K562 (cell line): ENCODE results near the gene ERF. TPM values are rescaled to one million over a fixed set of nuclear protein-coding genes. Genes with fewer than 3 reads are reported as not detected.
A peak's percentile ranks its signal among the peaks of the same experiment; 100 is the strongest.

Experiments
- CBFA2T3 ChIP-seq: fragments of 450-650 bp; IDR thresholded peaks from 2 replicates; pipeline ENCODE4 v1.6.1; 2017
- CEBPB ChIP-seq: fragments of 450-650 bp; IDR thresholded peaks from 2 replicates; pipeline ENCODE4 v1.6.1; 2016; ENCODE audit warnings: missing genetic modification characterization, missing compliant biosample characterization
- DPF2 ChIP-seq: fragments of 450-650 bp; IDR thresholded peaks from 2 replicates; pipeline ENCODE4 v1.6.1; 2016
- ELF4 ChIP-seq: fragments of 450-650 bp; formaldehyde crosslinking; IDR thresholded peaks from 2 replicates; pipeline ENCODE4 v1.4.0; 2022; ENCODE audit warnings: missing genetic modification characterization
- ETV6 ChIP-seq, 3 experiments: fragments of 150-350 bp in 1 of 3; sonication (generic) in 1 of 3; formaldehyde crosslinking in 1 of 3; IDR thresholded peaks; 2 replicates each; pipeline versions ENCODE4 v1.6.1 to v1.8.0; 2014 to 2022; ENCODE audit warnings: borderline replicate concordance in 2 of 3, low read depth in 2 of 3, antibody characterized with exemption in 1 of 3, low read length in 1 of 3, mild to moderate bottlenecking in 1 of 3, missing genetic modification reagents in 1 of 3
- FOS ChIP-seq: IDR thresholded peaks from 3 replicates; pipeline ENCODE4 v1.6.1; 2011; ENCODE audit not compliant: insufficient read length; ENCODE audit errors: extremely low read depth
- GATAD2B ChIP-seq: fragments of 450-650 bp; IDR thresholded peaks from 2 replicates; pipeline ENCODE4 v1.6.1; 2017; ENCODE audit warnings: mild to moderate bottlenecking, borderline replicate concordance
- HDAC6 ChIP-seq: IDR thresholded peaks from 2 replicates; pipeline ENCODE4 v1.6.1; 2012; ENCODE audit warnings: low read depth, mild to moderate bottlenecking, control low read depth, inconsistent platforms, low read length, moderate library complexity
- NR2C1 ChIP-seq, 2 experiments: fragments of 450-650 bp; IDR thresholded peaks; 2 replicates each; pipeline ENCODE4 v1.6.1; 2017; ENCODE audit warnings: mild to moderate bottlenecking in 2 of 2, antibody characterized with exemption in 1 of 2, inconsistent platforms in 1 of 2, missing compliant biosample characterization in 1 of 2, missing genetic modification characterization in 1 of 2
- NR2F6 ChIP-seq: fragments of 450-650 bp; formaldehyde crosslinking; IDR thresholded peaks from 2 replicates; pipeline ENCODE4 v1.4.0; 2020; ENCODE audit warnings: mild to moderate bottlenecking
- NR3C1 ChIP-seq: sonication (generic); formaldehyde crosslinking; IDR thresholded peaks from 2 replicates; pipeline ENCODE4 v1.8.1; 2022; ENCODE audit warnings: missing genetic modification reagents
- RBFOX2 ChIP-seq: fragments of 200-400 bp; formaldehyde crosslinking; IDR thresholded peaks from 2 replicates; pipeline ENCODE4 v1.6.1; 2017; ENCODE audit warnings: low read depth, mild to moderate bottlenecking, low read length, moderate library complexity
- SMARCB1 ChIP-seq: IDR thresholded peaks from 2 replicates; pipeline ENCODE4 v1.6.1; 2011; ENCODE audit warnings: improper control_type of control experiment, low read depth; ENCODE audit not compliant: insufficient read length
- SPI1 ChIP-seq: IDR thresholded peaks from 2 replicates; pipeline ENCODE4 v1.6.1; 2011; ENCODE audit warnings: low read depth, low read length, control low read depth, borderline replicate concordance
- SRF ChIP-seq, 2 experiments: fragments of 250-450, 450-650 bp in 1 of 2; sonication (Bioruptor Pico) in 1 of 2; sonication (generic) in 1 of 2; formaldehyde crosslinking; IDR thresholded peaks; 2 replicates each; pipeline versions ENCODE4 v1.5.0 to v1.5.1; 2020 to 2022; ENCODE audit warnings: mild to moderate bottlenecking in 1 of 2, missing genetic modification reagents in 1 of 2
- TCF3 ChIP-seq: sonication (generic); formaldehyde crosslinking; IDR thresholded peaks from 2 replicates; pipeline ENCODE4 v1.4.0; 2020; ENCODE audit warnings: mild to moderate bottlenecking, missing genetic modification reagents
- THAP7 ChIP-seq: fragments of 250-450 bp; sonication (Bioruptor Pico); IDR thresholded peaks from 2 replicates; pipeline ENCODE4 v1.5.0; 2021
- ZNF282 ChIP-seq: sonication (generic); formaldehyde crosslinking; IDR thresholded peaks from 2 replicates; pipeline ENCODE4 v1.8.1; 2023; ENCODE audit warnings: missing genetic modification reagents
- ZNF695 ChIP-seq: fragments of 450-650 bp; formaldehyde crosslinking; IDR thresholded peaks from 2 replicates; pipeline ENCODE4 v1.4.0; 2020; ENCODE audit warnings: mild to moderate bottlenecking, moderate library complexity
- ZNF717 ChIP-seq: fragments of 250-450 bp; sonication (Bioruptor Pico); IDR thresholded peaks from 2 replicates; pipeline ENCODE4 v1.5.0; 2021
- ZNF76 ChIP-seq: fragments of 250-450 bp; sonication (Bioruptor Pico); IDR thresholded peaks from 2 replicates; pipeline ENCODE4 v1.4.0; 2020; ENCODE audit warnings: mild to moderate bottlenecking, moderate library complexity, borderline replicate concordance
- ZNF785 ChIP-seq: fragments of 250-450 bp; sonication (Bioruptor Pico); IDR thresholded peaks from 2 replicates; pipeline ENCODE4 v1.4.0; 2020; ENCODE audit warnings: mild to moderate bottlenecking
- polyA plus RNA-seq, 8 experiments: library from polyadenylated mRNA; depleted of rRNA in 4 of 8; stranded (reverse) in 5 of 8; unstranded in 3 of 8; fragments of >200 nt; fragmentation: Nextera tagmentation in 2 of 8; fragmentation: Illumina TruSeq in 1 of 8; extraction: Ambion mirVana in 2 of 8; extraction: Trizol in 1 of 8; gene quantifications; 2 replicates each; pipeline versions ENCODE4 v1.2.1 to v1.2.3, GENCODE V29; 2011 to 2014; ENCODE audit warnings: inconsistent platforms in 1 of 8, missing spikeins in 1 of 8
- total RNA-seq, 7 experiments: library from RNA; depleted of rRNA in 6 of 7; stranded (reverse); fragments of >200 nt in 6 of 7; fragmentation: Illumina TruSeq in 2 of 7; extraction: Trizol in 2 of 7; gene quantifications; 2 replicates each; pipeline versions ENCODE4 v1.2.1 to v1.2.3, GENCODE V29; 2011 to 2021; ENCODE audit warnings: low replicate concordance in 1 of 7
- TF ChIP-seq, protein P1 (sequence below): sonication (generic); formaldehyde crosslinking; IDR thresholded peaks from 2 replicates; pipeline ENCODE4 v1.8.0; 2022; ENCODE audit warnings: mild to moderate bottlenecking, missing genetic modification reagents
- TF ChIP-seq, protein P2 (sequence below): fragments of 250-450 bp; sonication (Bioruptor Pico); IDR thresholded peaks from 2 replicates; pipeline ENCODE4 v1.6.1; 2021; ENCODE audit warnings: mild to moderate bottlenecking

The ERF gene
- total and polyA plus RNA-seq, 9 of the 15 experiments (the other 6 are each of a cell fraction or from before 2014, with no cell fraction given): 0.03 to 75.4 (median 27.0) TPM

GRCh38 chr19:42242069-42242511 lies 12.8 kb downstream of the ERF start (continued):
- TF ChIP-seq ETV6 (IDR thresholded peaks at IDR 0.05; ENCODE audit: borderline replicate concordance in 1 of 2, low read depth in 2 of 2, low read length in 1 of 2) (no peak), ETV6 (CRISPR knock-in tag; IDR thresholded peaks at IDR 0.05; ENCODE audit: borderline replicate concordance) (no peak), SMARCB1 (no peak), ELF4 (no peak), SRF (CRISPR knock-in tag; IDR thresholded peaks at IDR 0.05) (no peak), ZNF282 (CRISPR knock-in tag) (no peak), TCF3 (no peak), CBFA2T3 (no peak), CEBPB (tag) (no peak), ZNF717 (no peak), NR2F6 (CRISPR knock-in tag) (no peak), RBFOX2 (no peak), THAP7 (0 out of 2 replicates have a peak, but pooled peaks have one; percentile 48), NR3C1 (CRISPR knock-in tag) (no peak), ZNF76 (CRISPR knock-in tag) (no peak), GATAD2B (peak; percentile 91), FOS (no peak), DPF2 (no peak), ZNF785 (CRISPR knock-in tag) (no peak), ZNF695 (no peak), NR2C1 (IDR thresholded peaks at IDR 0.05) (no peak), NR2C1 (tag; IDR thresholded peaks at IDR 0.05) (no peak), SPI1 (no peak), HDAC6 (no peak)
- TF ChIP-seq, protein P1, sequence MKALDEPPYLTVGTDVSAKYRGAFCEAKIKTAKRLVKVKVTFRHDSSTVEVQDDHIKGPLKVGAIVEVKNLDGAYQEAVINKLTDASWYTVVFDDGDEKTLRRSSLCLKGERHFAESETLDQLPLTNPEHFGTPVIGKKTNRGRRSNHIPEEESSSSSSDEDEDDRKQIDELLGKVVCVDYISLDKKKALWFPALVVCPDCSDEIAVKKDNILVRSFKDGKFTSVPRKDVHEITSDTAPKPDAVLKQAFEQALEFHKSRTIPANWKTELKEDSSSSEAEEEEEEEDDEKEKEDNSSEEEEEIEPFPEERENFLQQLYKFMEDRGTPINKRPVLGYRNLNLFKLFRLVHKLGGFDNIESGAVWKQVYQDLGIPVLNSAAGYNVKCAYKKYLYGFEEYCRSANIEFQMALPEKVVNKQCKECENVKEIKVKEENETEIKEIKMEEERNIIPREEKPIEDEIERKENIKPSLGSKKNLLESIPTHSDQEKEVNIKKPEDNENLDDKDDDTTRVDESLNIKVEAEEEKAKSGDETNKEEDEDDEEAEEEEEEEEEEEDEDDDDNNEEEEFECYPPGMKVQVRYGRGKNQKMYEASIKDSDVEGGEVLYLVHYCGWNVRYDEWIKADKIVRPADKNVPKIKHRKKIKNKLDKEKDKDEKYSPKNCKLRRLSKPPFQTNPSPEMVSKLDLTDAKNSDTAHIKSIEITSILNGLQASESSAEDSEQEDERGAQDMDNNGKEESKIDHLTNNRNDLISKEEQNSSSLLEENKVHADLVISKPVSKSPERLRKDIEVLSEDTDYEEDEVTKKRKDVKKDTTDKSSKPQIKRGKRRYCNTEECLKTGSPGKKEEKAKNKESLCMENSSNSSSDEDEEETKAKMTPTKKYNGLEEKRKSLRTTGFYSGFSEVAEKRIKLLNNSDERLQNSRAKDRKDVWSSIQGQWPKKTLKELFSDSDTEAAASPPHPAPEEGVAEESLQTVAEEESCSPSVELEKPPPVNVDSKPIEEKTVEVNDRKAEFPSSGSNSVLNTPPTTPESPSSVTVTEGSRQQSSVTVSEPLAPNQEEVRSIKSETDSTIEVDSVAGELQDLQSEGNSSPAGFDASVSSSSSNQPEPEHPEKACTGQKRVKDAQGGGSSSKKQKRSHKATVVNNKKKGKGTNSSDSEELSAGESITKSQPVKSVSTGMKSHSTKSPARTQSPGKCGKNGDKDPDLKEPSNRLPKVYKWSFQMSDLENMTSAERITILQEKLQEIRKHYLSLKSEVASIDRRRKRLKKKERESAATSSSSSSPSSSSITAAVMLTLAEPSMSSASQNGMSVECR: peak; percentile 42; the same call in 1 of the 2 replicates
- TF ChIP-seq, protein P2, sequence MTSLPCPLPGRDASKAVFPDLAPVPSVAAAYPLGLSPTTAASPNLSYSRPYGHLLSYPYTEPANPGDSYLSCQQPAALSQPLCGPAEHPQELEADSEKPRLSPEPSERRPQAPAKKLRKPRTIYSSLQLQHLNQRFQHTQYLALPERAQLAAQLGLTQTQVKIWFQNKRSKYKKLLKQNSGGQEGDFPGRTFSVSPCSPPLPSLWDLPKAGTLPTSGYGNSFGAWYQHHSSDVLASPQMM: no peak
